Liver (tissue), 10 donors: ENCODE data around the gene HOXB3. TPM values are rescaled to one million over a fixed set of nuclear protein-coding genes. Genes with fewer than 3 reads are reported as not detected.

Source experiments
- DNase-seq: peaks from one replicate; pipeline ENCODE4 v3.0.0-alpha.2; 2017; ENCODE audit warnings: low spot score
- H3K27ac ChIP-seq, 2 donors: one replicate each; pipeline ENCODE4 v1.7.0; 2013; ENCODE audit warnings: inconsistent platforms in 2 of 2, low read length in 2 of 2, control low read depth in 1 of 2, low read depth in 1 of 2, mild to moderate bottlenecking in 1 of 2
- H3K27me3 ChIP-seq, 4 donors: one replicate each; pipeline versions ENCODE4 v1.6.1 to v1.7.0; 2013; ENCODE audit warnings: low read length in 3 of 4, inconsistent platforms in 1 of 4, mild to moderate bottlenecking in 1 of 4, moderate library complexity in 1 of 4; ENCODE audit not compliant: control insufficient read depth in 4 of 4, insufficient read depth in 4 of 4
- H3K36me3 ChIP-seq, 4 donors: one replicate each; pipeline versions ENCODE4 v1.6.1 to v1.7.0; 2013; ENCODE audit warnings: low read length in 3 of 4, mild to moderate bottlenecking in 3 of 4, low read depth in 1 of 4, moderate library complexity in 1 of 4; ENCODE audit not compliant: control insufficient read depth in 4 of 4, insufficient read depth in 3 of 4
- H3K4me1 ChIP-seq, 4 donors: one replicate each; pipeline versions ENCODE4 v1.6.1 to v1.7.0; 2013; ENCODE audit warnings: low read length in 3 of 4, mild to moderate bottlenecking in 3 of 4, moderate library complexity in 1 of 4; ENCODE audit not compliant: control insufficient read depth in 4 of 4, insufficient read depth in 4 of 4
- H3K4me3 ChIP-seq, 3 donors: one replicate each; pipeline versions ENCODE4 v1.6.1 to v1.7.0; 2013; ENCODE audit warnings: low read length in 3 of 3, control low read depth in 1 of 3, low read depth in 1 of 3, mild to moderate bottlenecking in 1 of 3
- H3K9ac ChIP-seq, 2 donors: one replicate each; pipeline ENCODE4 v1.7.0; 2013; ENCODE audit warnings: low read length in 2 of 2, mild to moderate bottlenecking in 2 of 2, moderate library complexity in 2 of 2, control low read depth in 1 of 2, low read depth in 1 of 2
- H3K9me3 ChIP-seq, 4 donors: one replicate each; pipeline versions ENCODE4 v1.6.1 to v1.7.0; 2013; ENCODE audit warnings: low read length in 3 of 4; ENCODE audit not compliant: control insufficient read depth in 4 of 4
- EGR1 ChIP-seq, 2 donors: IDR thresholded peaks; 2 replicates each; pipeline ENCODE4 v1.6.1; 2016 to 2018; ENCODE audit warnings: antibody characterized with exemption in 2 of 2, low read depth in 2 of 2
- FOXA1 ChIP-seq: IDR thresholded peaks from 2 replicates; pipeline ENCODE4 v1.6.1; 2016; ENCODE audit warnings: antibody characterized with exemption
- FOXA2 ChIP-seq: IDR thresholded peaks from 2 replicates; pipeline ENCODE4 v1.6.1; 2016; ENCODE audit warnings: antibody characterized with exemption
- GABPA ChIP-seq, 2 donors: IDR thresholded peaks in 1 of 2; conservative IDR thresholded peaks in 1 of 2; 2 replicates each; pipeline ENCODE4 v1.6.1; 2016; ENCODE audit warnings: antibody characterized with exemption in 2 of 2, mild to moderate bottlenecking in 1 of 2, moderate library complexity in 1 of 2
- HNF4A ChIP-seq, 2 donors: conservative IDR thresholded peaks; 2 replicates each; pipeline ENCODE4 v1.6.1; 2016; ENCODE audit warnings: antibody characterized with exemption in 2 of 2, mild to moderate bottlenecking in 2 of 2
- HNF4G ChIP-seq: IDR thresholded peaks from 2 replicates; pipeline ENCODE4 v1.6.1; 2016; ENCODE audit warnings: antibody characterized with exemption
- JUND ChIP-seq, 2 donors: IDR thresholded peaks; 2 replicates each; pipeline ENCODE4 v1.6.1; 2016; ENCODE audit warnings: antibody characterized with exemption in 2 of 2
- NR2F2 ChIP-seq: IDR thresholded peaks from 2 replicates; pipeline ENCODE4 v1.6.1; 2016; ENCODE audit warnings: antibody characterized with exemption
- RAD21 ChIP-seq, 2 donors: IDR thresholded peaks; 2 replicates each; pipeline ENCODE4 v1.6.1; 2016; ENCODE audit warnings: antibody characterized with exemption in 2 of 2, mild to moderate bottlenecking in 2 of 2
- RXRA ChIP-seq, 2 donors: IDR thresholded peaks; 2 replicates each; pipeline ENCODE4 v1.6.1; 2017 to 2018; ENCODE audit warnings: antibody characterized with exemption in 2 of 2, mild to moderate bottlenecking in 1 of 2
- SP1 ChIP-seq: IDR thresholded peaks from 2 replicates; pipeline ENCODE4 v1.6.1; 2018; ENCODE audit warnings: antibody characterized with exemption, mild to moderate bottlenecking
- TAF1 ChIP-seq: conservative IDR thresholded peaks from 2 replicates; pipeline ENCODE4 v1.6.1; 2016; ENCODE audit warnings: antibody characterized with exemption, mild to moderate bottlenecking
- YY1 ChIP-seq: IDR thresholded peaks from 2 replicates; pipeline ENCODE4 v1.6.1; 2016; ENCODE audit warnings: antibody characterized with exemption, mild to moderate bottlenecking
- WGBS: extraction: QIAGEN DNeasy Blood & Tissue Kit; methylation state at CpG from one replicate; pipeline ENCODE4 v1.1.7; 2013; 5-methylcytosine and 5-hydroxymethylcytosine counted together
- polyA plus RNA-seq, 2 donors: library from polyadenylated mRNA; stranded (reverse) in 1 of 2; unstranded in 1 of 2; fragments of 200-250 nt in 1 of 2; fragments of >200 nt in 1 of 2; fragmentation: Nextera tagmentation in 1 of 2; extraction: Ambion mirVana in 1 of 2; gene quantifications; one replicate each; pipeline versions ENCODE4 v1.2.1 to v1.2.3, GENCODE V29; 2013 to 2015
- small RNA-seq: library from RNA; depleted of rRNA; stranded (forward); fragments of <200 nt; gene quantifications from one replicate; pipeline ENCODE3, GENCODE V24; 2014
- total RNA-seq, 2 donors: library from RNA; depleted of rRNA; stranded (reverse); fragments of >200 nt; gene quantifications; one replicate each; pipeline ENCODE4 v1.2.3, GENCODE V29; 2014
- TF ChIP-seq, protein P1 (sequence below): IDR thresholded peaks from 2 replicates; pipeline ENCODE4 v1.6.1; 2016; ENCODE audit warnings: antibody characterized with exemption
- TF ChIP-seq, protein P2 (sequence below): IDR thresholded peaks from 2 replicates; pipeline ENCODE4 v1.6.1; 2016; ENCODE audit warnings: antibody characterized with exemption, mild to moderate bottlenecking
- TF ChIP-seq, protein P3 (sequence below): IDR thresholded peaks from 2 replicates; pipeline ENCODE4 v1.6.1; 2016; ENCODE audit warnings: antibody characterized with exemption
- TF ChIP-seq, protein P4 (sequence below): fragments of 150-350 bp; IDR thresholded peaks from 2 replicates; pipeline ENCODE4 v1.5.1; 2017; ENCODE audit warnings: improper control_type of control experiment, low read depth, low read length; ENCODE audit not compliant: missing input control
- TF ChIP-seq, protein P5 (sequence below): IDR thresholded peaks from 2 replicates; pipeline ENCODE4 v1.6.1; 2016; ENCODE audit warnings: antibody characterized with exemption
- donor health status: healthy.
- donor health status: healthy.
- donor health status: healthy.
- donor health status: healthy.
- donor health status: healthy.

The HOXB3 gene
- total and polyA plus RNA-seq, 4 donors: 0.75 to 2.2 (median 1.2) TPM

DNA sequence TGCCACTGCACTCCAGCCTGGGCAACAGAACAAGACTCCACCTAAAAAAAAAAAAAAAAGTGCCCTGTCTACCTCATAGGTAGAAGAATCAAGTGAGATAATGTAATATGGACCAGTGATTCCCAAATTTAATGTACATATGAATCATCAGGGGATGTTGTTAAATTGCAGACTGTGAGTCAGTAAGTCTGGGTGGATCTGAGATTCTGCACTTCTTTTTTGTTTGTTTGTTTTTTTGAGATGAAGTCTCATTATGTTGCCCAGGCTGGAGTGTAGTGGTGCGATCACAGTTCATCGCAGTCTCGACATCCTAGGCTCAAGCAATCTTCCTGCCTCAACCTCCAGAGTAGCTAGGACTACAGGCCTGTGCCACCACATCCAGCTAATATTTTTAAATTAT is 90.8 kb downstream of the HOXB3 start:
- no peaks in the 10 kb centered on the region for H3K36me3 ChIP-seq
- no peaks in the 10 kb centered on the region for H3K9me3 ChIP-seq
- peaks cover 0 to 17% (median 0%) of the 10 kb centered on the region in 4 donors for H3K27me3 ChIP-seq
- TF ChIP-seq HNF4A (conservative IDR thresholded peaks at IDR 0.05) (no peak), NR2F2 (no peak), FOXA2 (no peak), JUND (IDR thresholded peaks at IDR 0.05) (no peak), RXRA (IDR thresholded peaks at IDR 0.05) (no peak), YY1 (no peak), FOXA1 (no peak), HNF4G (no peak), TAF1 (no peak), RAD21 (IDR thresholded peaks at IDR 0.05) (no peak), GABPA (IDR thresholded peaks at IDR 0.05 in 1 of 2, conservative IDR thresholded peaks at IDR 0.05 in 1 of 2) (no peak), EGR1 (IDR thresholded peaks at IDR 0.05; ENCODE audit: low read depth in 2 of 2) (no peak), SP1 (no peak)
- TF ChIP-seq, protein P1, sequence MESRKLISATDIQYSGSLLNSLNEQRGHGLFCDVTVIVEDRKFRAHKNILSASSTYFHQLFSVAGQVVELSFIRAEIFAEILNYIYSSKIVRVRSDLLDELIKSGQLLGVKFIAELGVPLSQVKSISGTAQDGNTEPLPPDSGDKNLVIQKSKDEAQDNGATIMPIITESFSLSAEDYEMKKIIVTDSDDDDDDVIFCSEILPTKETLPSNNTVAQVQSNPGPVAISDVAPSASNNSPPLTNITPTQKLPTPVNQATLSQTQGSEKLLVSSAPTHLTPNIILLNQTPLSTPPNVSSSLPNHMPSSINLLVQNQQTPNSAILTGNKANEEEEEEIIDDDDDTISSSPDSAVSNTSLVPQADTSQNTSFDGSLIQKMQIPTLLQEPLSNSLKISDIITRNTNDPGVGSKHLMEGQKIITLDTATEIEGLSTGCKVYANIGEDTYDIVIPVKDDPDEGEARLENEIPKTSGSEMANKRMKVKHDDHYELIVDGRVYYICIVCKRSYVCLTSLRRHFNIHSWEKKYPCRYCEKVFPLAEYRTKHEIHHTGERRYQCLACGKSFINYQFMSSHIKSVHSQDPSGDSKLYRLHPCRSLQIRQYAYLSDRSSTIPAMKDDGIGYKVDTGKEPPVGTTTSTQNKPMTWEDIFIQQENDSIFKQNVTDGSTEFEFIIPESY: no peak
- TF ChIP-seq, protein P2, sequence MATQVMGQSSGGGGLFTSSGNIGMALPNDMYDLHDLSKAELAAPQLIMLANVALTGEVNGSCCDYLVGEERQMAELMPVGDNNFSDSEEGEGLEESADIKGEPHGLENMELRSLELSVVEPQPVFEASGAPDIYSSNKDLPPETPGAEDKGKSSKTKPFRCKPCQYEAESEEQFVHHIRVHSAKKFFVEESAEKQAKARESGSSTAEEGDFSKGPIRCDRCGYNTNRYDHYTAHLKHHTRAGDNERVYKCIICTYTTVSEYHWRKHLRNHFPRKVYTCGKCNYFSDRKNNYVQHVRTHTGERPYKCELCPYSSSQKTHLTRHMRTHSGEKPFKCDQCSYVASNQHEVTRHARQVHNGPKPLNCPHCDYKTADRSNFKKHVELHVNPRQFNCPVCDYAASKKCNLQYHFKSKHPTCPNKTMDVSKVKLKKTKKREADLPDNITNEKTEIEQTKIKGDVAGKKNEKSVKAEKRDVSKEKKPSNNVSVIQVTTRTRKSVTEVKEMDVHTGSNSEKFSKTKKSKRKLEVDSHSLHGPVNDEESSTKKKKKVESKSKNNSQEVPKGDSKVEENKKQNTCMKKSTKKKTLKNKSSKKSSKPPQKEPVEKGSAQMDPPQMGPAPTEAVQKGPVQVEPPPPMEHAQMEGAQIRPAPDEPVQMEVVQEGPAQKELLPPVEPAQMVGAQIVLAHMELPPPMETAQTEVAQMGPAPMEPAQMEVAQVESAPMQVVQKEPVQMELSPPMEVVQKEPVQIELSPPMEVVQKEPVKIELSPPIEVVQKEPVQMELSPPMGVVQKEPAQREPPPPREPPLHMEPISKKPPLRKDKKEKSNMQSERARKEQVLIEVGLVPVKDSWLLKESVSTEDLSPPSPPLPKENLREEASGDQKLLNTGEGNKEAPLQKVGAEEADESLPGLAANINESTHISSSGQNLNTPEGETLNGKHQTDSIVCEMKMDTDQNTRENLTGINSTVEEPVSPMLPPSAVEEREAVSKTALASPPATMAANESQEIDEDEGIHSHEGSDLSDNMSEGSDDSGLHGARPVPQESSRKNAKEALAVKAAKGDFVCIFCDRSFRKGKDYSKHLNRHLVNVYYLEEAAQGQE: no peak
- TF ChIP-seq, protein P3, sequence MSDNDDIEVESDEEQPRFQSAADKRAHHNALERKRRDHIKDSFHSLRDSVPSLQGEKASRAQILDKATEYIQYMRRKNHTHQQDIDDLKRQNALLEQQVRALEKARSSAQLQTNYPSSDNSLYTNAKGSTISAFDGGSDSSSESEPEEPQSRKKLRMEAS: no peak
- TF ChIP-seq, protein P4, sequence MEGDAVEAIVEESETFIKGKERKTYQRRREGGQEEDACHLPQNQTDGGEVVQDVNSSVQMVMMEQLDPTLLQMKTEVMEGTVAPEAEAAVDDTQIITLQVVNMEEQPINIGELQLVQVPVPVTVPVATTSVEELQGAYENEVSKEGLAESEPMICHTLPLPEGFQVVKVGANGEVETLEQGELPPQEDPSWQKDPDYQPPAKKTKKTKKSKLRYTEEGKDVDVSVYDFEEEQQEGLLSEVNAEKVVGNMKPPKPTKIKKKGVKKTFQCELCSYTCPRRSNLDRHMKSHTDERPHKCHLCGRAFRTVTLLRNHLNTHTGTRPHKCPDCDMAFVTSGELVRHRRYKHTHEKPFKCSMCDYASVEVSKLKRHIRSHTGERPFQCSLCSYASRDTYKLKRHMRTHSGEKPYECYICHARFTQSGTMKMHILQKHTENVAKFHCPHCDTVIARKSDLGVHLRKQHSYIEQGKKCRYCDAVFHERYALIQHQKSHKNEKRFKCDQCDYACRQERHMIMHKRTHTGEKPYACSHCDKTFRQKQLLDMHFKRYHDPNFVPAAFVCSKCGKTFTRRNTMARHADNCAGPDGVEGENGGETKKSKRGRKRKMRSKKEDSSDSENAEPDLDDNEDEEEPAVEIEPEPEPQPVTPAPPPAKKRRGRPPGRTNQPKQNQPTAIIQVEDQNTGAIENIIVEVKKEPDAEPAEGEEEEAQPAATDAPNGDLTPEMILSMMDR: no peak
- TF ChIP-seq, protein P5, sequence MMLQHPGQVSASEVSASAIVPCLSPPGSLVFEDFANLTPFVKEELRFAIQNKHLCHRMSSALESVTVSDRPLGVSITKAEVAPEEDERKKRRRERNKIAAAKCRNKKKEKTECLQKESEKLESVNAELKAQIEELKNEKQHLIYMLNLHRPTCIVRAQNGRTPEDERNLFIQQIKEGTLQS: no peak
- H3K27ac ChIP-seq: no peak overlapping the region
- no peak overlapping the region for H3K4me3 ChIP-seq
- no peaks in the 10 kb centered on the region for H3K4me1 ChIP-seq
- WGBS: 97% methylated on average over 3 of the region's 3 CpGs
- no peak for DNase-seq
- H3K9ac ChIP-seq: no peak overlapping the region

Small RNAs within 50 kb of the gene (small RNA-seq; reads per million reads assigned to genes)
- gene MIR196A1: not detected

Other genes starting within 250 kb of the HOXB3 start
- 1 to 10 TPM; 2.5 to 7.2 TPM for gene SKAP1, start 160.0 kb downstream of the HOXB3 start, total RNA-seq
- gene SKAP1, start 160.0 kb downstream of the HOXB3 start, polyA plus RNA-seq: 10 to 100 TPM; 15.4 to 20.8 TPM
- not detected for gene HOXB1, start 59.2 kb downstream of the HOXB3 start, total RNA-seq
- not detected for gene HOXB1, start 59.2 kb downstream of the HOXB3 start, polyA plus RNA-seq
- 1 to 10 TPM in 1 of 2 donors, under 1 TPM in 1; 0.67 to 2.3 TPM for gene HOXB2, start 45.1 kb downstream of the HOXB3 start, total RNA-seq
- 1 to 10 TPM; 1.3 to 2.5 TPM for gene HOXB2, start 45.1 kb downstream of the HOXB3 start, polyA plus RNA-seq
- under 1 TPM; 0.65 to 0.75 TPM for gene HOXB4, start 11.9 kb downstream of the HOXB3 start, total RNA-seq
- under 1 TPM; 0.19 to 0.35 TPM for gene HOXB4, start 11.9 kb downstream of the HOXB3 start, polyA plus RNA-seq
- gene HOXB5, start 3.5 kb upstream of the HOXB3 start, total RNA-seq: under 1 TPM in 1 of 2 donors, not detected in 1; 0.08 TPM
- gene HOXB5, start 3.5 kb upstream of the HOXB3 start, polyA plus RNA-seq: under 1 TPM; 0.36 to 0.38 TPM
- under 1 TPM; 0.17 to 0.33 TPM for gene HOXB6, start 14.7 kb upstream of the HOXB3 start, total RNA-seq
- gene HOXB6, start 14.7 kb upstream of the HOXB3 start, polyA plus RNA-seq: 1 to 10 TPM in 1 of 2 donors, under 1 TPM in 1; 0.58 to 1.1 TPM
- under 1 TPM; 0.08 to 0.28 TPM for gene HOXB7, start 20.8 kb upstream of the HOXB3 start, total RNA-seq
- gene HOXB7, start 20.8 kb upstream of the HOXB3 start, polyA plus RNA-seq: under 1 TPM; 0.26 to 0.31 TPM
- not detected for gene HOXB8, start 25.1 kb upstream of the HOXB3 start, total RNA-seq
- gene HOXB8, start 25.1 kb upstream of the HOXB3 start, polyA plus RNA-seq: not detected
- gene HOXB9, start 36.1 kb upstream of the HOXB3 start, total RNA-seq: not detected
- not detected for gene HOXB9, start 36.1 kb upstream of the HOXB3 start, polyA plus RNA-seq
- gene PRAC1, start 132.3 kb upstream of the HOXB3 start, total RNA-seq: not detected
- gene PRAC1, start 132.3 kb upstream of the HOXB3 start, polyA plus RNA-seq: not detected
- not detected for gene PRAC2, start 132.9 kb upstream of the HOXB3 start, total RNA-seq
- not detected for gene PRAC2, start 132.9 kb upstream of the HOXB3 start, polyA plus RNA-seq
- gene HOXB13, start 138.5 kb upstream of the HOXB3 start, total RNA-seq: not detected
- gene HOXB13, start 138.5 kb upstream of the HOXB3 start, polyA plus RNA-seq: not detected
- gene TTLL6, start 227.0 kb upstream of the HOXB3 start, total RNA-seq: under 1 TPM in 1 of 2 donors, not detected in 1; 0.08 TPM
- gene TTLL6, start 227.0 kb upstream of the HOXB3 start, polyA plus RNA-seq: under 1 TPM in 1 of 2 donors, not detected in 1; 0.02 TPM
- 10 to 100 TPM; 23.0 to 64.9 TPM for gene CALCOCO2, start 240.8 kb upstream of the HOXB3 start, total RNA-seq
- 10 to 100 TPM; 38.9 to 49.1 TPM for gene CALCOCO2, start 240.8 kb upstream of the HOXB3 start, polyA plus RNA-seq